Stimulated activated CD8-positive, alpha-beta memory T cell treated with anti-CD3 and anti-CD28 coated beads, Interleukin-2, amount 100 ng/mL, for 48 hours (primary cell): Measurements from ENCODE around the gene ABHD16B.

Experiments used
- DNase-seq, 2 donors: peaks; one replicate each; pipeline ENCODE4 v3.0.0-alpha.2; 2020; ENCODE audit warnings: low read depth in 2 of 2

Gene ABHD16B

GRCh38 chr20:63861365-63861934, at the start of gene ABHD16B:
Gene ABHD16B (plus strand): TSS chr20:63861498. CDS start chr20:63861541, 43 bp downstream.
- no peak for DNase-seq

GRCh38 chr20:63814891-63815614, 46.2 kb upstream of the ABHD16B start:
- DNase-seq = no peak

- no peak for DNase-seq
Measured at GRCh38 chr20:63815615-63816253, 45.6 kb upstream of the ABHD16B start.

DNA sequence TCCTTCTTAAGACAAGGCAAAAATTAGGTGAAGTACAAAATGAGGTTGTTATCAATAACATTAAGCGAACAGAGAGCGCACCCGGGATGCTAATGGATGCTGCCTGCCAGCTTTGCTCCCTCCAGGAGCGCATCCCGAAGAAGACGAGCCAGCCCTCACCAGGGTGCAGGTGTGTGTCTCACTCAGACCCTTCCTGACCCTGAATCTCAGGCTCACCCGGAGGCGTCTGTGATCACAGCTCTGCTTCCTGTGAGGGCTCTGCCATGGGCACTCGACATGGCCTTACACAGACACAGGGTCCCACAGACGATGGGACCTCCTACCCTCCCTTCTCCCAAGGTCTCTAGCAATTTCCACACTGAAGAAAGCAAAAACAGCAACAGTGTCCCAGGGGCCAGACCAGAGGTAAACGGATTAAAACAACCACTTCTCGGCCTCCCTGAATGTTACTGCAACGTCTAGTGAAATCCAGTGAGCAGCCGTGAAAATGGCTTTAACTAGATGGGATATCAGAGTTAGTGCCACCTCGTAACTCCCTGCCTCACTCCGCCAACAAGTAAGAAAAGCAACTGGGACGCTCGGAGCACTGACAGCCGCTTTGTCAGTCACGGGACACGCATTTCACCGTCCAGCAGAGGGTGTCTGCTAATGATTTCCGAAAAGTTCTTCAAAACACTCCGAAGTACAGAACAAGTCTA, 41.9 kb upstream of the ABHD16B start:
- DNase-seq = no peak

- no peak for DNase-seq
Measured at GRCh38 chr20:63821811-63822210, 39.5 kb upstream of the ABHD16B start.

DNA sequence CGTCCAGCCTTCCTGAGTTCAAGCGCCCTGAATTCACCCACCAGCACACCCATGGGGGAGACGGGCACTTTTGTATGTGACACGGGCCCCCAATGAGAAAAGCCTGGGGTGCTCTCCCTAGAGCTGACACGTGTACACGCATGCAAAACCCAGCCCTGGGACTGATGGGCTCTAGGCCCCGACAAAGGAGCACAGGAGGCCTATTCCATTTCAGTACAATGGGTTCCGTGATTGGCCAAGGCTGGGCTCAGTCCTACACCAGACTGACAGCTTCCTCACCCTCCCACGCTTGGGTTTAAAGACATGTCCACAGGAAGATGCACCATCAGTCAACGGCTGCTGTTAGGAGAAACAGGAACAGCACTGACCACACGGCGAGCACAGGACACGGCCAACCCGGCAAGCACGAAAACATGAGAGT, 39.0 kb upstream of the ABHD16B start:
- no peak for DNase-seq

DNA sequence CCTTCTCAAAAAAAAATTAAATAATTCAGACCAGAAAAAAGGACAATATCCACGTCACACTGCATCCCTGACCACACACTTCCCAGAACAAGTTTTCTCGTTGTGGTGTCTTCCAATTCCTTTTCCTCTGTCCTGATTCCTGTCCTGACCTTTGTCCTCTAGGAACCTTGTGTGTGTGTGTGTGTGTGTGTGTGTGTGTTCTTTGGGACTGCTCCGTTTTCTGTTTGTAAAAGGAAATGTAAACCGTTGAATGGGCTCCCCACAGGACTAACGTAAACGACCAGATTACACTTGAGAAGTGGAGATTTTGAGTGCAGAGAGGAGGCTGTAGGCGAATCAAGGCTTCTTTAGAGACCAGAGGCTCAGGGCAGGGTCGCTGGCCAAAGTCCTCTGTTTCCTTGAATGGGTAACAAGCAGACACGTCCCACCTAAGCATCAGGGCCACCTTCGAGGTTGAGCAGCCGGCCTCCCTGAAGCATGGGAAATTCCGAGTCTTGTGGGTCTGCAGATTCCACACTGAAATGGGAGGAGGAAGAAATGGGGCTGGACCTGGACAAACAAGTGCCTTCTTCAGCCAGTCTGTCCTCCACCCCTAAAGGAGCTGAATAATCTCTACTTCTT, 37.5 kb upstream of the ABHD16B start:
- DNase-seq = no peak

- no peak for DNase-seq
Measured at GRCh38 chr20:63825331-63826118, 35.8 kb upstream of the ABHD16B start.

- DNase-seq = no peak
Measured at GRCh38 chr20:63826753-63827152, 34.5 kb upstream of the ABHD16B start.

DNA sequence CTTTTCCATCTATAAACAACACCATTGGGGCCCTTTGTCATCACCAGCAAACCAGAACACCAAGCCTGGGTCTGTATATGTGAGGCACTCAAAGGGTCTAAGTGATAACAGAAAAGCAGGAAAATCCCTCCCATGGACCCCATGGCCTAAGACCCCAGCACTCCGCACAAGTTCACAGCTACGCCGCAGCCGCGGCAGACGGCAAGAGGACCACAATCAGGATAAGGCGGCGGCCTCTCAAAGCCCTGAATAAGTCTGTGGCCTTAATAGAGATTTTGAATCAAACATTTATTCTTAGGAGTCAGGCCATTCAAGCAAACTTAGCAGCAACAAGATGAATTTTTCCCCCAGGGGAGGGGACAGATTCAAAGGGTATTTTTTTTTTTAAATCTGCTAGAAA, 33.2 kb upstream of the ABHD16B start:
- no peak for DNase-seq

DNA sequence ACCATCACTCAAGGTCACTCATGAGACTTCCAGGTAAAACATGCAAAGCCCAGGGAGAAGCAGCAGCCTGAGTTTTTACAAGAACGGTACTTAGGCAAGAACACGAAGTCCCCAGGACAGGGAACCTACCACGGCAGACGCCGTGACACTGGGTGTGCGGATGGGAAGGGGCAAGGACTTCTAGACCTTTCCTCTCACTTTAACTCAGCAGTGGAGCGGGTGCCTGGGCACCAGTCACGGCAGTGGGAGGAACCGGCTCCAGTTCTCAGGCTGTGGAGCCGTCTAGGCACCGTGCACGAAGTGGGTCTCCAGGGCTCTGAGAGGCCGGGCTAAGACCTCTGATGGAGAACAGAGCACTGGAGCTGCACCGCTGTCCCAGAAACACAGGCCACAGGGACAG, 32.8 kb upstream of the ABHD16B start:
- DNase-seq = no peak

- no peak for DNase-seq
Measured at GRCh38 chr20:63828951-63829350, 32.3 kb upstream of the ABHD16B start.

- DNase-seq = no peak
Measured at GRCh38 chr20:63829603-63829944, 31.7 kb upstream of the ABHD16B start.

DNA sequence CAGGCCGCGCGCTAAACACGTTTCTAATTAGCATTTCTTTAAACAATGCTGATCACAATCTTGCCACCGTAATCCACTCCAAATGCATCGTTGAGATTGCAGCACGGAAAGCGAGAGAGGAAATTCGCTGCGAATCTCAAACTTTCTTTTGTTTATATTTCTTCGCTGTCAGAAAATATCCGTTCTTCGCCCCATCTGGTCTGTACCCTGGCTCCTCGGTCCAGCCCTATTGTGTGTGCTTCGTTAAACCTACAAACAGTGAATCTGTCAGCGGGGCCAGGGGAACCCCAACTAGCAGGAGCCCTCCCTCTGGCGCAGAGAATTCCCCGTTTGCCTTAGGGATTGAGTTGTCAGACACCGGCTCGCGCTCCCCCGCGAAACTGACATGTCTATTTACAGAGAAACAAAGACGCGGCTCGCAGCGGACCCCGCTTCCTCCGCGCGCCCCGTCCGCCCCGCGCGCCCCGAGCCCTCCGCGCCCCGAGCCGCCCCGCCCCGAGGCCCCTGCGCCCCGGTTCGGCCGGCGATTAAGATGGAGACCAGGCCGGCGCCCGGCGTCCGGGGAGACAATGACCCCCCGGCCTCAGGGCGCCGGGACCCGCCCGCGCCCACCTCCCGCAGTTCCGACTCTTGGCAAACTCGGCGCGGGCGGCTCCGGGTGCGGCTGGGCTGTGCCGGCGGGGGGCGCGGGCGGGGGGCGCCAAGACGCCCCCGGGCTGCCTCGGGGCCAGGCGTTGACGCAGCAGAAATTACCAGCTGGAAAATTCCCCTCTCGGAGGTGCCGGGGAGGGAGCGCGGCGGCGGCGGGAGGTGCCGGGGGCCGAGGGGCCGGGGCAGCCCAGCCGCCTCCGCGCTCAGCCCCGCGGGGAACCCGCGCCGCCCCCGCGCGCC, 31.1 kb upstream of the ABHD16B start:
- DNase-seq = no peak

DNA sequence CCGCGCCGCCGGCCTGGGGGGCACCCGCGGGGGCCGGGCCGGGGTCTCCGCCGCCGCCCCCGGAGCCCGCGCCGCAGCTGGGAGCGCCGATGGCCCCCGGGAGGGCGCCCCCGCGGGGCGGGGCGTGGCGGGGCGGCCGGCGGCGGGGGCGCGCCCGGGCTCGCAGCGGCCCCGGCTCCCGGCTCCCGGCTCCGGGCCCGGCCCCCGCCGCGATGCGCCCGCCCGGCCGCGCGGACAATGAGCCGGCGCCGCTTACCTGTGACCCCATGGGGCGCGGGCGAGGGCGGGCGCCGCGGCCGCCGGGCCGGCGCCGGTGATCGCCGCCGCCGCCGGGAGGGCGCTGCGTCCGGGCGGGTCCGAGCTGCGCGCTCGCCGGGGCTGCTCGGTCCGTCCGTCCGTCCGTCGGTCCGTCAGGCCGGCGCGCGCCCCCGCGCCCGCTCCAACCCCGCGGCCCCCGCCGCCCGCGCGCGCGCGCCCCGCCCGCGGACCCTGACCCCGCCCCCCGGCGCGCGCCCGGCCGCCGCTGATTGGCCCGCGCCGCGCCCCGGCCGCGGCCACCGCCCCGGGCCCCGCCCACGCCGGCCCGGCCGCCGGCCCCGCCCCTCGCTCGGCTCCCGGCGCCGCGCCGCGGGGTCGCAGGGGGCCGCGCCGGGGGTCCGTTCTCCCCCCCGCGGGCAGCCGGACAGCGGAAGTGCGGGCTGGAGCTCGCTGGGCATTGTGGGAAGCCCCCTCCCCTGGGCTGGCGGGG, 30.3 kb upstream of the ABHD16B start, which contains the start of gene ZBTB46:
Gene ZBTB46 (minus strand): TSS at position 424 of the 748 bp plus-strand sequence. CDS start 40,507 bp downstream, outside the sequence.
- DNase-seq = no peak

DNA sequence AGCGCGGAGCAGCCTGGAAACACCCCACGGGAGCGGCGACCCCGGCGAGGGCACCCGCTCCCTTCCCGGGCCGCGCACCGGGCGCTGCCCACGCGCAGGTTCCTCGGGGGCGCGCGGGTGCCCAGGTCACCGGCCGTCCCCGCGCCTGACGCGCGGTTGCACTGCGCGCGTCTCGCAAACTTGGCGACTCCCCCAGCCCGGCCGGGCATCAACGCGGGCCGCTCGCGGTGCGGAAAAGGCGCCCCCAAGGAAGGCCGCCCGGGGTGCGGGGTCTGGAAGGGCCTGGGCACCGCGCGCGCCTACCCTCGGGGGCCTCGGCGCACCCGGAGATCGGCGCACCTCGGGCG, 29.7 kb upstream of the ABHD16B start:
- DNase-seq = no peak

- DNase-seq = no peak
Measured at GRCh38 chr20:63831993-63832686, 29.2 kb upstream of the ABHD16B start.

- DNase-seq = no peak
Measured at GRCh38 chr20:63833776-63834490, 27.4 kb upstream of the ABHD16B start.
